Keratinocyte (primary cell): Measurements from ENCODE around the gene BCAM. TPM values are rescaled to one million over a fixed set of nuclear protein-coding genes. Genes with fewer than 3 reads are reported as not detected.

Experiments
- DNase-seq: peaks from one replicate; pipeline ENCODE4 v3.0.0-alpha.2; 2011; ENCODE audit warnings: low read depth, missing footprints, low spot score
- FAIRE-seq: peaks from 2 replicates; lab custom pipeline; 2011; peaks lifted over from hg19 to GRCh38; lab: Jason Lieb, UNC
- H2AFZ ChIP-seq: 2 replicates; pipeline ENCODE4 v1.6.0; 2012; ENCODE audit warnings: low read length, control low read depth, inconsistent platforms; ENCODE audit not compliant: control insufficient read depth
- H3K27ac ChIP-seq: 2 replicates; pipeline ENCODE4 v1.5.1; 2011; ENCODE audit warnings: low read length; ENCODE audit not compliant: control insufficient read depth, insufficient read depth
- H3K27me3 ChIP-seq: 3 replicates; pipeline ENCODE4 v1.6.0; 2011; ENCODE audit warnings: low read length; ENCODE audit not compliant: control insufficient read depth, insufficient read depth; ENCODE audit errors: extremely low read depth
- H3K36me3 ChIP-seq, 2 experiments: 2 replicates in 1 of 2; 3 replicates in 1 of 2; pipeline ENCODE4 v1.5.1; 2011; ENCODE audit warnings: low read length in 2 of 2, mild to moderate bottlenecking in 1 of 2; ENCODE audit not compliant: control insufficient read depth in 2 of 2, insufficient read depth in 2 of 2; ENCODE audit errors: extremely low read depth in 1 of 2
- H3K4me1 ChIP-seq: 3 replicates; pipeline ENCODE4 v1.5.1; 2011; ENCODE audit warnings: low read length; ENCODE audit not compliant: control insufficient read depth, insufficient read depth; ENCODE audit errors: extremely low read depth
- H3K4me2 ChIP-seq: 3 replicates; pipeline ENCODE4 v1.6.0; 2011; ENCODE audit warnings: low read depth, low read length; ENCODE audit not compliant: control insufficient read depth, insufficient read depth; ENCODE audit errors: extremely low read depth
- H3K4me3 ChIP-seq, 3 experiments: fragments of 200-600 bp in 1 of 3; sonication (generic) in 1 of 3; 2 replicates in 2 of 3; 3 replicates in 1 of 3; pipeline ENCODE4 v1.5.1; 2011 to 2016; ENCODE audit warnings: low read length in 3 of 3, mild to moderate bottlenecking in 3 of 3, control low read depth in 2 of 3, inconsistent platforms in 1 of 3, low read depth in 1 of 3, mixed read lengths in 1 of 3, mixed run types in 1 of 3, moderate library complexity in 1 of 3; ENCODE audit not compliant: control insufficient read depth in 2 of 3, insufficient read depth in 2 of 3; ENCODE audit errors: extremely low read depth in 1 of 3
- H3K79me2 ChIP-seq: 2 replicates; pipeline ENCODE4 v1.6.0; 2012; ENCODE audit warnings: low read length; ENCODE audit not compliant: control insufficient read depth, insufficient read depth
- H3K9ac ChIP-seq: 3 replicates; pipeline ENCODE4 v1.6.0; 2011; ENCODE audit warnings: low read length; ENCODE audit not compliant: control insufficient read depth, insufficient read depth; ENCODE audit errors: extremely low read depth
- H3K9me1 ChIP-seq: 3 replicates; pipeline ENCODE4 v1.6.0; 2011; ENCODE audit warnings: low read length; ENCODE audit not compliant: control insufficient read depth, insufficient read depth; ENCODE audit errors: extremely low read depth
- H3K9me3 ChIP-seq: 2 replicates; pipeline ENCODE4 v1.5.1; 2012; ENCODE audit warnings: low read depth, low read length; ENCODE audit not compliant: control insufficient read depth
- H4K20me1 ChIP-seq: 3 replicates; pipeline ENCODE4 v1.6.0; 2011; ENCODE audit warnings: low read length; ENCODE audit not compliant: control insufficient read depth, insufficient read depth; ENCODE audit errors: extremely low read depth
- CTCF ChIP-seq, 3 experiments: IDR thresholded peaks in 1 of 3; conservative IDR thresholded peaks in 1 of 3; optimal IDR thresholded peaks in 1 of 3; 2 replicates in 2 of 3; 3 replicates in 1 of 3; pipeline versions ENCODE3 to v1.5.1; 2011; ENCODE audit warnings: low read length in 3 of 3, mild to moderate bottlenecking in 3 of 3, moderate library complexity in 2 of 3, control low read depth in 1 of 3, inconsistent platforms in 1 of 3; ENCODE audit not compliant: insufficient read depth in 2 of 3; ENCODE audit errors: extremely low read depth in 1 of 3
- EZH2 ChIP-seq: IDR thresholded peaks from one replicate; pipeline ENCODE4 v1.6.1; 2012; ENCODE audit warnings: inconsistent platforms, mild to moderate bottlenecking, low read length, moderate library complexity
- dilution Hi-C: fragments of 300-500 bp; cut with MboI; formaldehyde crosslinking; loops from one replicate; pipeline ENCODE4 v1.7.0; 2020; ENCODE audit warnings: low sequenced_read_pairs; ENCODE audit not compliant: extremely low pct_ligation_motif_present
- polyA plus RNA-seq, 5 experiments: library from polyadenylated mRNA; depleted of rRNA in 3 of 5; stranded (reverse) in 3 of 5; stranded (forward) in 1 of 5; unstranded in 1 of 5; fragments of >200 nt; gene quantifications; 1 replicate in 1 of 5; 2 replicates in 3 of 5; 3 replicates in 1 of 5; pipeline versions ENCODE4 v1.2.1 to v1.2.3, GENCODE V29; 2011 to 2012; ENCODE audit warnings: missing spikeins in 2 of 5, low read depth in 1 of 5, low replicate concordance in 1 of 5

BCAM gene
- polyA plus RNA-seq, 1 donor (not counting 4 experiments of a cell fraction or from before 2014, with no cell fraction given), result 13.6 TPM

DNA sequence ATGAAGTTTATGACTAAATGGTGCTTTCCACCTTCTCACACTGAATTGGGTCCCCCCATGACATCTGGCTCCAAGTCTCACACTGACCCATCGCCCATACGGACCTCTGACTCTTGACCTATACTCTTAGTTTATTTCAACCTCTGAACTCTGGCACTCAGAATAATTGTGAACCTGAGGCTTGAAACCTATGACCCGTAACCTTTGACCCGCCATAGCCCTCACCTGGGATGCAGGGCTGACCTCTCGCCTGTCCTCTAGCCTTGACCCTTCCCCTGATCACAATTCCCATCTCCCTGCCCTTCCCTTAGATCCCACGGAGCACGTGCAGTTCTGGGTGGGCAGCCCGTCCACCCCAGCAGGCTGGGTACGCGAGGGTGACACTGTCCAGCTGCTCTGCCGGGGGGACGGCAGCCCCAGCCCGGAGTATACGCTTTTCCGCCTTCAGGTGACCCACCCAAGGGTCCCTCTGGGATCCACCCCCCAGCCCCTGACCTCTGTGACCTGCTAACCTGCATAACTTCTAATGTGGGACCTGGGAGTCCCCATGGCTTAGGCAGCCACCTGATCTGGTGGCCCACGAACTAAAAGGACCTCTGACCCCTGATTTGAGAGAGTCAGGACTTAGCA is 5.1 kb downstream of the BCAM start:
- H2AFZ ChIP-seq, result no peak overlapping the region
- peaks cover 23 to 28% of the 10 kb centered on the region in 2 experiments for H3K36me3 ChIP-seq
- H3K27me3 ChIP-seq, result no peaks in the 10 kb centered on the region
- no peak overlapping the region for H3K9ac ChIP-seq
- DNase-seq, result no peak
- no peak overlapping the region for H3K4me2 ChIP-seq
- H4K20me1 ChIP-seq, result peaks cover 4% of the 10 kb centered on the region
- dilution Hi-C loops, result no loop called here
- no peaks in the 10 kb centered on the region for H3K9me1 ChIP-seq
- H3K4me1 ChIP-seq, result peaks cover 16% of the 10 kb centered on the region
- TF ChIP-seq EZH2 (no peak), CTCF (optimal IDR thresholded peaks at IDR 0.05 in 1 of 3, IDR thresholded peaks at IDR 0.05 in 1 of 3, conservative IDR thresholded peaks at IDR 0.05 in 1 of 3; ENCODE audit: extremely low read depth in 1 of 3, insufficient read depth in 2 of 3, low read length in 3 of 3) (no peak)
- no peaks in the 10 kb centered on the region for H3K79me2 ChIP-seq
- FAIRE-seq, result no peak
- no peak overlapping the region for H3K27ac ChIP-seq
- H3K9me3 ChIP-seq, result no peaks in the 10 kb centered on the region
- H3K4me3 ChIP-seq, result no peak overlapping the region

GRCh38 chr19:44814517-44814916 is 5.6 kb downstream of the BCAM start:
- Histone ChIP-seq H3K27ac (no peak overlapping the region), H3K4me2 (no peak overlapping the region), H3K9ac (no peak overlapping the region), H3K9me3 (no peaks in the 10 kb centered on the region), H3K9me1 (no peaks in the 10 kb centered on the region), H4K20me1 (peaks cover 4% of the 10 kb centered on the region), H3K4me3 (no peak overlapping the region), H3K27me3 (no peaks in the 10 kb centered on the region), H3K4me1 (peaks cover 11% of the 10 kb centered on the region), H3K36me3 (peaks cover 25 to 28% of the 10 kb centered on the region in 2 experiments), H2AFZ (no peak overlapping the region), H3K79me2 (no peaks in the 10 kb centered on the region)
- no peak for TF ChIP-seq CTCF (optimal IDR thresholded peaks at IDR 0.05 in 1 of 3, IDR thresholded peaks at IDR 0.05 in 1 of 3, conservative IDR thresholded peaks at IDR 0.05 in 1 of 3; ENCODE audit: extremely low read depth in 1 of 3, insufficient read depth in 2 of 3, low read length in 3 of 3)
- TF ChIP-seq EZH2, result no peak
- no peak for FAIRE-seq
- dilution Hi-C loops, result no loop called here
- DNase-seq, result no peak
